HG03439 (cell line): ENCODE measurements around the gene PIAS4.

Source experiments
- ATAC-seq: cut with Tn5 transposase; IDR thresholded peaks from one replicate; pipeline ENCODE4 v1.9.1; 2021; ENCODE audit warnings: mild to moderate bottlenecking, moderate library complexity; ENCODE audit not compliant: unreplicated experiment

PIAS4 gene

DNA sequence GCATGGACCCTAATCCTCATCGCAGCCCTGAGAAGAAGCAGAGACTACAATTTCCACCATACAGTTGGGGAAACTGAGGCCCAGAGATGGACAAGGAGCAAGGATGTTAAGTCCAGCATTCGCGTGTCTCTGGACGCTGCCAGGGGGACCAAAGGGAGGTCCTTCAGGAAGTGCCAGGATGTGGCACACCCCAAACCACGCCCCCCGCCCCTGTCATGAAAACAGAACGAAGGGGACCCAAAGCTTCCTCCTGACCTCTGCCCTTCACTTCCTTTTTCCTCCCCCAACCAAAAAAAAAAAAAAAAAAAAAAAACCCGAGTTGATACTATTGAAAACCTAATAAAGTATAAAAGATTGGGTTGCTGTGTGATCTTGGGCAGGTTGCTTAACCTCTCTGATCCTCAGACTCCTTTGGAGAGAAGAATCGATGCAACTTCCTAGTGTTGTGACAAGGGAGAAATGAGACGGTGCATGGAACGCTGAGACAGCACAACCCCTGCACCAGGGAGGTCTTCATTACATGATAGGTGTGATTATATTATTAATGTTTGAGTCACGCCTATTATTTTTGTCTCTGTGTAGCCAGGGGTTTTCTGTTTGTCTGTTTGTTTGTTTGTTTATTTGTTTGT is 61.9 kb downstream of the PIAS4 start:
- ATAC-seq, result no peak

DNA sequence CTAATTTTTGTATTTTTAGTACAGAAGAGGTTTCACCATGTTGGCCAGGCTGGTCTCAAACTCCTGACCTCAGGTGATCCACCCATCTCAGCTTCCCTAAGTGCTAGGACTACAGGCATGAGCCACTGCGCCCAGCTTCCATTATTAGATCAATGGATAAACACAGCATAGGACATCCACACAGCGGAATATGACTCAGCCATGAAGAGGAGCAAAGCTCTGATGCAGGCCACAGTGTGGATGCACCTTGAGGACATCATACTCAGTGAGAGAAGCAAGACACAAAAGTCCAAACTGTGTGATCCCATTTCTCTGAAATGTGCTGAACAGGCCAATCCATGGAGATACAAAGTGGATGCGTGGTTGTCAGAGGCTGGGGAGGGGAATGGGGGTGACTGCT is 64.1 kb downstream of the PIAS4 start:
- ATAC-seq, result no peak

GRCh38 chr19:4075373-4075772 is 67.8 kb downstream of the PIAS4 start:
- no peak for ATAC-seq

GRCh38 chr19:4077007-4077374 is 69.5 kb downstream of the PIAS4 start:
- no peak for ATAC-seq

- ATAC-seq, result no peak
Observed at GRCh38 chr19:4077800-4078684, 70.5 kb downstream of the PIAS4 start.

GRCh38 chr19:4080473-4080872 is 72.9 kb downstream of the PIAS4 start:
- ATAC-seq, result no peak

GRCh38 chr19:4081441-4082129 is 74.0 kb downstream of the PIAS4 start:
- no peak for ATAC-seq

- no peak for ATAC-seq
Observed at GRCh38 chr19:4082172-4082571, 74.6 kb downstream of the PIAS4 start.

- ATAC-seq, result no peak
Observed at GRCh38 chr19:4083677-4084546, 76.4 kb downstream of the PIAS4 start.

- no peak for ATAC-seq
Observed at GRCh38 chr19:4084547-4084877, 77.0 kb downstream of the PIAS4 start.

DNA sequence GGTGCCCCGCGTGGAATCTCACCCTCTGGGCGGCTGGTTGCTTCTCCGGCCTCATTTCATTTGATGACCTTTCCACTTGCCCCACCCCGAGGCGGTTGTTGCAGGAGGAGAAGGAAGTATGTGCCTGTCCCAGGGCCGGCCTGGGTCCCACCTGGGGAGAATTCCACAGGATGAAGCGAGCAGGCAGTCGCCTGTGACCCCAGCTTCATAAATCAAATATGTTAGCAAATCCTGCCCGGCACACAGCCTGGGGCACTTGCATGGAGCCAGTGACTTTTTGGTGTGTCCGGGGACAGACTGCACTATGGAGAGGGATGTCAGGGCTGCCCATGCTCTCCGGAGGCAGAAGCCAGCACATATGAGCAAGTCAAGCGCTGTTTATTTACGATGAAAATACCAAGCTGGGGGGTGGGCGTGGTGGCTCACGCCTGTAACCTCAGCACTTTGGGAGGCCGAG is 78.9 kb downstream of the PIAS4 start:
- ATAC-seq, result no peak

DNA sequence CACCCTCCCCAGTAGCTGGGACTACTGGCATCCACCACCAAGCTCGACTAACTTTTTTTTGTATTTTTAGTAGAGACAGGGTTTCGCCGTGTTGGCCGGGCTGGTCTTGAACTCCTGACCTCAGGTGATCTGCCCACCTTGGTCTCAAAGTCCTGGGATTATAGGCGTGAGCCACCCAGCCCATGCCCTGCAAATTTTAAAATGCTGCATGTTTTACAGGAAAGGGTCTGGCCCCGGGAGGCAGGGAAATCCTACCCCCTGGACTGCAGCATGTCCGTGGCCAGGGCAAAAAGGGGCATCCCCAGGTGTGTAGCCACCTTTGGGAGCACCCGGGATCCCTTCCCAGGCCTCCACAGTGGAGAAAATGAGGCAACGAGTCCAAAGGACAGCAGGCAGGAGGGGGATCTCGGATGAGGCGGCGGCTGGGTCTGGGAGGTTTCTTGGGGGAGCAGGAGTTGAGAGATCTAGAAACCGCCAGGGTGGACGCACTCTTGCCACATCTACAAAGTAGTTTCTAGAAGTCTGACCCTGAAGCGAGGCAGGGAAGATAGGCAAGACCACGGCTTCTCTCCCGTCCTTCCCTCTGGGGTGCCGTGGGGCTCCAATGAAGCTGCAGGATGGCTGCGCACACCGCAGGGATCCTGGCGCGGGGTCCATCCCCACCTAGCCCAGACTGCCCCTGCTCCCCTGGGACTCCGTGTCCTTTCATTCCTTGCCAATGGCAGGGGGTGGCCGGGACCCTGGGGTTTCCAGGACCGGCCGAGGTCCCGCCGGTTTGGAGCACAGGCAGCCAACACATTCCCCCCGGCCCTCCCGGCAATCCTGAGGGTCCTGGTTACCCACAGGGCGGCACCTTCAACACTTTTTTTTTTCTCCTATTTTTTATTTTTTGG is 80.5 kb downstream of the PIAS4 start:
- ATAC-seq, result no peak

- no peak for ATAC-seq
Observed at GRCh38 chr19:4088975-4089374, 81.4 kb downstream of the PIAS4 start.
